Breast epithelium (tissue), 3 donors: ENCODE results near the gene EPB41L2.

Source experiments
- CTCF ChIP-seq, 3 donors: fragments of 450-650 bp; IDR thresholded peaks; one replicate each; pipeline ENCODE4 v1.5.1; 2016 to 2017; ENCODE audit warnings: antibody characterized with exemption in 3 of 3, mild to moderate bottlenecking in 3 of 3, moderate library complexity in 3 of 3
- POLR2A ChIP-seq: fragments of 450-650 bp; IDR thresholded peaks from one replicate; pipeline ENCODE4 v1.6.1; 2016; ENCODE audit warnings: antibody characterized with exemption, mild to moderate bottlenecking, moderate library complexity

GRCh38 chr6:130896249-130896648, 166.8 kb downstream of the EPB41L2 start:
- TF ChIP-seq POLR2A (no peak), CTCF (IDR thresholded peaks at IDR 0.05) (no peak)
